GM12878 (cell line): Measurements from ENCODE around the gene RNF220. TPM values are rescaled to one million over a fixed set of nuclear protein-coding genes. Genes with fewer than 3 reads are reported as not detected.

Experiments used
- ATAC-seq: fragments of 200-7000 bp; cut with Tn5 transposase; 3 replicates; pipeline ENCODE4 v1.9.1; 2020; ENCODE audit warnings: mild to moderate bottlenecking, moderate library complexity
- BruUV-seq: library from RNA; stranded (reverse); fragments of 400-500 nt; replicated peaks from 2 replicates; lab custom pipeline; 2021; lab: Mats Ljungman, UMichigan
- CTCF ChIA-PET: fragments of 300-600 bp; sonication (Branson Sonifier 250); formaldehyde crosslinking; extraction: SDS; loops from one replicate; lab custom pipeline; 2021; ENCODE audit warnings: inconsistent platforms; lab: Yijun Ruan, JAX
- POLR2A ChIA-PET: fragments of 350-600 bp; formaldehyde crosslinking; extraction: SDS; loops from one replicate; lab custom pipeline; 2021; ENCODE audit warnings: inconsistent platforms; lab: Charles Lee
- RAD21 ChIA-PET: fragments of 300-600 bp; sonication (Branson Sonifier 250); formaldehyde crosslinking; loops from one replicate; lab custom pipeline; 2023; ENCODE audit warnings: antibody characterized with exemption; ENCODE audit not compliant: unreplicated experiment; lab: Charles Lee
- SMC1A ChIA-PET: fragments of 300-600 bp; sonication (Branson Sonifier 250); formaldehyde crosslinking; loops from one replicate; lab custom pipeline; 2023; ENCODE audit not compliant: unreplicated experiment, uncharacterized antibody; lab: Charles Lee
- DNase-seq: peaks from one replicate; pipeline ENCODE4 v3.0.0-alpha.2; 2011; ENCODE audit warnings: low read depth, low spot score
- FAIRE-seq: peaks from 3 replicates; lab custom pipeline; 2011; peaks lifted over from hg19 to GRCh38; lab: Jason Lieb, UNC
- H2AFZ ChIP-seq: 2 replicates; pipeline ENCODE4 v1.6.0; 2011; ENCODE audit warnings: low read depth, low read length, control low read depth; ENCODE audit not compliant: control insufficient read depth
- H3K27ac ChIP-seq: 2 replicates; pipeline ENCODE4 v1.5.1; 2011; ENCODE audit warnings: control low read depth; ENCODE audit not compliant: control insufficient read depth, insufficient read depth
- H3K27me3 ChIP-seq, 2 experiments: replicated peaks in 1 of 2; 2 replicates each; pipeline versions ENCODE4 v1.6.0 to v1.6.1; 2011; ENCODE audit warnings: low read length in 1 of 2; ENCODE audit not compliant: control insufficient read depth in 2 of 2, insufficient read depth in 2 of 2
- H3K36me3 ChIP-seq, 2 experiments: 2 replicates each; pipeline ENCODE4 v1.5.1; 2011; ENCODE audit warnings: low read length in 1 of 2; ENCODE audit not compliant: control insufficient read depth in 2 of 2, insufficient read depth in 2 of 2
- H3K4me1 ChIP-seq: 2 replicates; pipeline ENCODE4 v1.6.1; 2011; ENCODE audit warnings: mild to moderate bottlenecking, low read length, moderate library complexity, mixed read lengths; ENCODE audit not compliant: control insufficient read depth, insufficient read depth
- H3K4me2 ChIP-seq: 2 replicates; pipeline ENCODE4 v1.6.0; 2011; ENCODE audit warnings: control low read depth; ENCODE audit not compliant: control insufficient read depth, insufficient read depth
- H3K4me3 ChIP-seq: fragments of 200-600 bp; sonication (generic); 2 replicates; pipeline ENCODE4 v1.5.1; 2016
- H3K79me2 ChIP-seq: 2 replicates; pipeline ENCODE4 v1.6.0; 2011; ENCODE audit warnings: low read length; ENCODE audit not compliant: control insufficient read depth, insufficient read depth
- H3K9ac ChIP-seq: 2 replicates; pipeline ENCODE4 v1.8.0; 2011; ENCODE audit warnings: low read length, control low read depth, mixed read lengths; ENCODE audit not compliant: control insufficient read depth, insufficient read depth
- H3K9me3 ChIP-seq: replicated peaks from 3 replicates; pipeline ENCODE4 v1.5.1; 2011; ENCODE audit warnings: mild to moderate bottlenecking, low read length; ENCODE audit not compliant: control insufficient read depth, insufficient read depth
- H4K20me1 ChIP-seq: 2 replicates; pipeline ENCODE4 v1.6.0; 2011; ENCODE audit not compliant: control insufficient read depth, insufficient read depth
- CBFB ChIP-seq: IDR thresholded peaks from 2 replicates; pipeline ENCODE4 v1.6.1; 2016; ENCODE audit warnings: antibody characterized with exemption, low read depth
- GATAD2B ChIP-seq: fragments of 450-650 bp; conservative IDR thresholded peaks from 2 replicates; pipeline ENCODE4 v1.6.1; 2017; ENCODE audit warnings: low read depth, mild to moderate bottlenecking, moderate library complexity
- MTA2 ChIP-seq: fragments of 450-650 bp; IDR thresholded peaks from 2 replicates; pipeline ENCODE4 v1.6.1; 2016; ENCODE audit warnings: low read depth, mild to moderate bottlenecking, moderate library complexity
- NRF1 ChIP-seq: conservative IDR thresholded peaks from 2 replicates; pipeline ENCODE4 v1.6.1; 2011; ENCODE audit warnings: mild to moderate bottlenecking, low read depth, low read length, improper control_type of control experiment
- SIX5 ChIP-seq: IDR thresholded peaks from 2 replicates; pipeline ENCODE4 v1.6.1; 2011; ENCODE audit warnings: mild to moderate bottlenecking, low read depth, low read length, moderate library complexity; ENCODE audit not compliant: severe bottlenecking
- SMAD5 ChIP-seq: IDR thresholded peaks from 2 replicates; pipeline ENCODE4 v1.6.1; 2016; ENCODE audit warnings: antibody characterized with exemption, low read depth
- YBX1 ChIP-seq: fragments of 450-650 bp; IDR thresholded peaks from 2 replicates; pipeline ENCODE4 v1.6.1; 2016; ENCODE audit warnings: antibody characterized with exemption
- WGBS: methylation state at CpG from one replicate; pipeline ENCODE4 v1.1.6; 2016; ENCODE audit warnings: low lambda C conversion rate; ENCODE audit not compliant: insufficient replicate concordance, insufficient coverage; ENCODE audit errors: missing lambda C conversion rate; 5-methylcytosine and 5-hydroxymethylcytosine counted together
- in situ Hi-C: fragments of 300-500 bp; cut with MboI; formaldehyde crosslinking; loops from 9 replicates; pipeline ENCODE4 v1.14.3; 2018; ENCODE audit warnings: mixed read lengths
- intact Hi-C: fragments of 100-400 bp; cut with micrococcal nuclease; formaldehyde crosslinking; loops from one replicate; pipeline ENCODE4 v1.14.2; 2022; ENCODE audit not compliant: unreplicated experiment
- polyA plus RNA-seq, 11 experiments: library from polyadenylated mRNA; depleted of rRNA in 4 of 11; unstranded in 6 of 11; stranded (reverse) in 5 of 11; fragments of >200 nt; fragmentation: Nextera tagmentation in 4 of 11; fragmentation: Illumina TruSeq in 1 of 11; extraction: Ambion mirVana in 4 of 11; extraction: Trizol in 1 of 11; gene quantifications; 1 replicate in 1 of 11; 2 replicates in 10 of 11; pipeline versions ENCODE4 v1.2.1 to v1.2.3, GENCODE V29; 2011 to 2016; ENCODE audit warnings: inconsistent platforms in 2 of 11, missing spikeins in 2 of 11, low read depth in 1 of 11
- total RNA-seq, 4 experiments: library from RNA; depleted of rRNA in 3 of 4; stranded (reverse); fragments of >200 nt in 3 of 4; fragmentation: Illumina TruSeq in 1 of 4; extraction: Trizol in 1 of 4; gene quantifications; 2 replicates each; pipeline versions ENCODE4 v1.2.1 to v1.2.3, GENCODE V29; 2013 to 2021

Gene RNF220
- total and polyA plus RNA-seq, 10 of the 15 experiments (the other 5 are each of a cell fraction or from before 2014, with no cell fraction given), result 4.6 to 84.1 (median 53.7) TPM

GRCh38 chr1:44636083-44636687, 231.1 kb downstream of the RNF220 start:
- 97% methylated on average over 14 of the region's 14 CpGs for WGBS
- CTCF ChIA-PET, result interaction anchor here (0.9 kb wide), 1 partner anchor 16 kb away, joined by 3 read pairs; no protein-coding TSS in a partner anchor
- Histone ChIP-seq H3K9me3 (no peaks in the 10 kb centered on the region), H3K36me3 (peaks cover 20 to 33% of the 10 kb centered on the region in 2 experiments), H3K4me1 (no peaks in the 10 kb centered on the region), H3K9ac (no peak overlapping the region), H4K20me1 (no peaks in the 10 kb centered on the region), H3K4me3 (no peak overlapping the region), H3K27me3 (no peaks in the 10 kb centered on the region), H2AFZ (no peak overlapping the region), H3K79me2 (peaks cover 19% of the 10 kb centered on the region), H3K4me2 (no peak overlapping the region), H3K27ac (no peak overlapping the region)
- DNase-seq (no peak), FAIRE-seq (no peak), ATAC-seq (no peak)
- SMC1A ChIA-PET, result no interaction called here
- TF ChIP-seq SIX5 (no peak), YBX1 (no peak), NRF1 (no peak), SMAD5 (no peak), CBFB (no peak), MTA2 (no peak), GATAD2B (no peak)
- in situ Hi-C loops (no loop called here), intact Hi-C loops (no loop called here)
- POLR2A ChIA-PET, result interaction anchor here (0.6 kb wide), 1 partner anchor 396 kb away, joined by 3 read pairs; no protein-coding TSS in a partner anchor
- RAD21 ChIA-PET, result no interaction called here
- BruUV-seq, result no TSS peak
